Measurements from ENCODE around the gene CBX4.

CBX4 gene

DNA sequence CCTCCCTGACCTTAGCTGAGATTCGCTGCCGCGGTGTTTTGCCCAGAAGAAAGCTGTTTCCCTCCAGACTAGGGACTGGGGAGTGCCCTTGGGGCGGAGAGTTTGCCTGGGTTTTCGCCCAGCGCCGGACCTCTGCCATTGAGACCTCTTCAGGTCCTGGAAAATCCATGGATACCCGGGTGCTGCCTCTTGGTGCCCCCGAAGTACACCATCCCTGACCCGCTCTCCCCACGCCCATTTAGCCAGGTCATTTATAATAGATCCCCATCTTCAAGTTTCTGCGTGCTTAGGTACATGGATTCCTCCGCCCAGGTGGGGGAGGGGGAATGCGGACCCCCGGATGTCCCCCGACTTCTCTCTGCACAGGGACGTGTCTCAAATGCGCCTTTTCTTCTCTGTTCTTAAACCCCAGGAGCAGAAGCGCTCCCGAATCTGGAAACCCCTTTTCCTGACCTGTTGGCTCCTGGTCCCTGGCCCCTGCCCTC lies 27.3 kb downstream of the CBX4 start:
- no peak for DNase-seq (ENCODE audit: low read depth)

DNA sequence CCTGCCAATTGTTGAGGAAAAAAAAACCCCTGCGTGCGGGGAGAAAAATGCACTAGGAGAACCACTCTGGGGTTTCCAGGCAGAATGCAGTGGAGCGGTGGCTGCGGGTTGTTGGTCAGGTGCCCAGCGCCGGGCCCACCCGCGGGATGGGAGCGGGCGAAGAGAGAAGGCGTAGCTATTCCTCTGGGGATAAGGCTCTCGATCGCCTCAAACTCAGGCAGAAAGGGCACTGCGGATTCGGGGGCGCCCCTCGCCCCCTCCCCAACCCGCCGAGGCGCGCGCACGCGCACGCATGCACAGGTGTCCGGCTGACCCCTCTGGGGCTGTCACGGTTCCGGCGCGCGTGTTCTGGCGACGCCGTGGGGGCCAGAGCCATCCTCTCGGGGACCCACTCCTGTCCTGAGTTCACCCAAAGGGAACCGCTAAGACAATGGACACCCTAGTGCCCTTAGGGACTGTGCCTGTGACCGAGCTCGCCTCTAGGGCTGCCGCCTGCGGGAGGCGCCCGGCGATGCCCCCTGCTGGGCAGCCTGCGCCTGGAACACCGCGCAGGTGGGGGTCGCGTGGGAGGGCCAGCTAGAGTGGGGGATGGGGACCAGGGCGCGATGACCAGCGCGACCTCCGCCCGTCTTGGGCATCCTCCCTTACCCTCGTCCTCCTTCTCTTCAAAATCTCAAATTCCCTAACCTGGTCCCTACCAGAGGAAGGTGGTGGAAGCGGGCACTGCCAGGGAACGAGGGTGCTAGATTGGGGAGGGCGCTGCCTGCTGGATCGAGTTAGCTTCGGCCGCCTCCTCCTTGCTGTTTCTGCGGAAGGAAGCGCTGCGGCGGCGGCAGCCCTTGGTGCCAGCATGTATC lies 28.0 kb downstream of the CBX4 start:
- no peak for DNase-seq (ENCODE audit: low read depth)

DNA sequence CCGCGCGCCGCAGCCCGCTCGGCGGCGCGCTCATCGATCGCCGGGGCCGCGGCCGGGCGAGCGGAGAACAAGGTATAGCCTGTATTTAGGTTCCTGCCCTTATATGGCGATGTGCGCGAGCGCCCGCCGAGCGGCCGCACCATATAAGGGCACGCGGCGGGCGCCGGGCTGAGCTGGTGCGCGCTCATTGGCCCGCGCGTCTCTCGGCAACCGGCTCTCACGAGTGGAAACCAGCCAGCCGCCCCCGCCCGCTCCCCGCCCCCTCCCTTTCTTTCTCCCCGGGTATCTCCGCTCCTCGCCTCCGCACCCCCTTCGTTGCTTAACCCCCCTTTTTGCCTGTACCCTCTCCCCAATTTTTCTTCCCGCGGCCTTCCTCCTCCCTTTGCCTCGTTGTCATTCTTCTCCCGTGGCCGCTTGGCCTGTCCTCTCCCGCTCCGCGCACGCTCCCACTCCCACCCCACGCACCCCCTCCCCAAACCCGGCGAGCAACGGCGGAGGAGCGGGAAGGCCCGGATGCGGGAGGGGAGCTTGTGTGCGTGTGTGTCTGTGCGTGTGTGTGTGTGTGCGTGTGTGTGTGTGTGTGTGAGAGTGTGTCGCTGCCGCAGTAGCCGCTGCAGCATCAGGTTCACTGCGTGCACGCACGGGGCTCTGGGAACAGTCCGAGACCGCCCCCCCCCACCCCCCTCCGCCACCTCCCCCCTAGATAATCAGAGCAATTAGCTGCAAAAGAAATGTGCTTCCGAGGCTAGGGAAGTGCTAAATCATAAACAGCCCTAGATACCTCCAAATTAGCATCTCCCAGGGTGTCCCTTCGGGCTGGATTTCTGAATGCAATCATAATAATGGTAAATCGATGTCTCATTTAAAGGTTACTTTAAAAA lies 28.9 kb downstream of the CBX4 start:
- DNase-seq (ENCODE audit: low read depth), result peak; percentile 68

DNA sequence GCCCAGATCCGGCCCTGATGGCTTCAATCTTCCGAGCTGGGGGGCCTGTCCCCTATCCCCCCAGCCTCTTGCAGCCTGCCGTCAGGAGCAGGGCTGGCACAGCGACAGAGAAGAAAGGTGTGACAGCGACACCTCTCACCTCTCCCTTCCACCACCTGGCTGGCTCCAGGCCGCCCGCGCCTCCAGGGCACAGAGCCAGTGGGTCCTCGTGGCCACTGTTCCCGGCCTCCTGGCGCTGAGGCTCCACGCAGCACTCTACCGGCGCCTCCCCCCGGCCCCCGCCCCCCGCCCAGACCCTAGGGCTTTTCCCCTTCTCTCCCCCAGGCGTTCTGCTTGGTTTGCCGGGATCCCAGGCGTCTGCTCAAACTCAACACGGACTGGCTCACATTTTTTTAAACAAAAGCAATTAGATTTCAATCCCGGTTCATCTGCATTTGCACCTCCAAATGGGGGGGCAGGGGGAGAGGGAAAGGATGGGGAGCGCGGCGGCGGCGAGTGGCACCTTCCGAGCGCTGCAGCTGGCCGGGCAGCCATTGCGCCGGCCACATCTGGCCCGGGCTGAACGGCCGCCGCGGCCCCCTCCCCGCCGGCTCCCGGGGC lies 29.6 kb downstream of the CBX4 start:
- DNase-seq (ENCODE audit: low read depth), result no peak

DNA sequence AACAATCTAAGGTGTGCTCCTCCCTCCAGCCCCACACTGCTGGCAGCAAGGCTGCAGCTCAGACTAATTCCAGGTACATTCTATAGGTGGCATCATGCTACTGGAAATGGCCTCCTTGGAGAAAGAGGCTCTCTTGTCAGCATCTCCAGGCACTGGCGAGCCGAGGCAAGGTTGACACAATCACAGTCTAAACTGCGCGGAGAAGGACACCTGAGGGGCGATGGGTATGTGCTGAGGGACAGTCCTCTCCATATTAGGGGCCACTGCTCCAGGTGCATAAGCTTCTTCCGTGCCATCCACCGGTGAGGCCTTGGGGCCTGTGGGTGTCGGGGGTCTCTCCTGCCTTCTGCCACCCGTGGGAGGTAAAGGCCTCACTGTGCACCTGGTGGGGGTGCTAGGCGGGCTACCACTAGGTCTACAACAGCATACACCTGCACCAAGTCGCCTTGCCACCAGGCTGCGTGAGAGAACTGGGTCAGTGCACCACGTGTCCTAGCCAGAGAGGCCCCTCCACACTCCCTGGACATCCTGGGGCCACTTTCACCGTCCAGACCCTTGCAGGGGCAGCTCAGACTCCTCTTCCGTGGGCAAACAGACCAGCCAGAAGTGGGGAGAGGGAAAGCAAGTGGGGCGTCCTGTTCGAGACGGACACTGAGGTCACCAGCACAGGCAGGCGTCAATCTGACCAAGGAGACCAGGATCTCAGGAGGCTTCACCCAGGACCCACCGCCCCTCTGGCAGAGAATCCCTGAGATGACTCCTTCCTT lies 30.3 kb downstream of the CBX4 start:
- peak; percentile 65 for DNase-seq (ENCODE audit: low read depth)

DNA sequence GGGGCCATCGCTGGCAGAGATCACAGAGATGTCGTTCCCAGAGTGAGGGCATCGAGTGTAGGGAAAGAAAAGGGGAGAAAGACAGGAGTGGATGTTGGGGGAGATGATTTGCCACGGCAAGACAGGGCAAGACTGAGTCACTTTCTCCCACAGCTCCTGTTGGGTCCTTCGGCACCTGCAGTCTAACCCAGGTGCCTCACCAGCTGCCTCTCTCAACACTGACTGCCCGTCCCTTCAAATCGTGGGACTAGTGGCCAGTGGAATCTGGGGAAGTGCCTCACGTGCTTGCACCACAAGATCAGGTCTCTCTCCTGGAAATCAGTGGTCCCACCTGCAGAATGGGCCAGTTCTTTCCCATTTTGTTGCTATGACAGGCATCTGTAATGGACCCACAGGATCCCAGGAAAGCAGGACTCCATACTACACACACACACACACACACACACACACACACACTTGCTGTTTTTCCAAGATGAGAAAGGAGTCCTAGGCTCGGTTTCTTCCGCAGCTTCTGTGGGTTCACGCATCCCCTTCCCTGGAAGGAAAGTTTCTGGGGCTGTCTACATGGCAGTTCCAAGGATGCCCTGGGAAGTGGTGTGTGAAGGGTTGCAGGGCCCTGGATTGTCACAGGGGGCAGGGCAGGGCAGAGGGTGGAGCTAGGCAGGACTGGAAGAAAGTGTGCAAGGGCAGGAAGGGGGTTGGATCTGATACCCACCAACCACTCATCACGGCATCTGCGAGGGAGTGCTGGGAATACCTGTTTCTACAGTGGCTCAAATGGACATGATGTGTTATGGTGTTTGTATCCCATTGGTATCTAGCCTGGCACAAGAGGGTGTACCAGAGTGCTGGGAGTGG lies 32.1 kb downstream of the CBX4 start:
- no peak for DNase-seq (ENCODE audit: low read depth)

DNA sequence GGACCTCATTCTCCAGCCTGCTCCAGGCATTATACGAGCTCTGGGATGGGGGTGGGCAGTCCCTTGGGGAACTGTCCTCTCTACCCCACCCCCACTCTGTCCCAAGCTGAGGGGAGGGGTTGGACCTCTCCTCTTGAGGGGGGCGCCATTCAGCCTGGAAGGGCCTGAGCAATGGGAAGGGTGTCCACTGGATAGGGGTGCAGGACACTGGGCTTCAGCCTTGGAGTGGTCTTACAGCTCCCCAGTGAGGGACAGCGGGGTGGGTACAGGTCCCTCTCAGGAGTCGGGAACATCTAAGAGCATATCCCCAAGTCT lies 32.8 kb downstream of the CBX4 start:
- DNase-seq (ENCODE audit: low read depth), result no peak

DNA sequence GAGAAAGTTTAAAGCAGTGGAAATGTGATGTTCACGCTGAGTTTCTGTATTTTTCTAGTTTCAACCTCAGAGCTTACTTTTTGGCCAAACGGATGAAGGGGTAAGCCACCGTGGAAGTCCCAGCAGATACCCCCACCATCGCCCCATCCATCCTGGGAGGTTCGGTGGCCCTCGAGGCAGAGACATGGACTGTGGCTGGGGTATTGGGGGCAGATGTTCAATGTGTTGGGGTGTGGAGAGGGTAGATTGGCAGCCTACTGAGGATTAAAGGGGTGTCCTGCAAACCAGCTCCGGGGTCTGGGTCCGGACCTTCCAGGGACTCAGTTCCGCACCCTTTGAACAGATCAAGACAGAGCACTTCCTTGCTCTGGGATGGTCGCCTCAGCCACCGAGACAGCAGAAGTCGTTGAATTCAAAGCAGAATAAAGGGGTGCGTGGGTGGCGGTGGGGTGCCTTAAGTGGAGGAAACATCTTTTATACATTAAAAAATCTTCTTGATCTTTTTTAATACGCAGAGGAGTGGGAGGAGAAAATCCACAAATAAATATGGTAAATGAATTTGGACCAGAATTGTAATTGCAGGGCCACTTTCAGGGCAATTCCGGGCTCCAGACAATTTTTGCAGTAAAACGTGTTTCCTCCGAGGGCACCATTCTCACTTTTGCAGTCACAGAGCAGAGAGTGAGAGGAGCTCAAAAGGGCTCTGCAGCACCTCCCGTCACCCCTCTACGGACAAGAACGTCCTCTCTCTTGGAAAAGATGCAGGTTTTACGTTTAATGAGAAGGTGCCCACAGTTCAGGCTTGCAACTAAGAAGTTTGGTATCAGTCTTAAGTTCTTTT lies 34.2 kb downstream of the CBX4 start:
- DNase-seq (ENCODE audit: low read depth), result no peak

DNA sequence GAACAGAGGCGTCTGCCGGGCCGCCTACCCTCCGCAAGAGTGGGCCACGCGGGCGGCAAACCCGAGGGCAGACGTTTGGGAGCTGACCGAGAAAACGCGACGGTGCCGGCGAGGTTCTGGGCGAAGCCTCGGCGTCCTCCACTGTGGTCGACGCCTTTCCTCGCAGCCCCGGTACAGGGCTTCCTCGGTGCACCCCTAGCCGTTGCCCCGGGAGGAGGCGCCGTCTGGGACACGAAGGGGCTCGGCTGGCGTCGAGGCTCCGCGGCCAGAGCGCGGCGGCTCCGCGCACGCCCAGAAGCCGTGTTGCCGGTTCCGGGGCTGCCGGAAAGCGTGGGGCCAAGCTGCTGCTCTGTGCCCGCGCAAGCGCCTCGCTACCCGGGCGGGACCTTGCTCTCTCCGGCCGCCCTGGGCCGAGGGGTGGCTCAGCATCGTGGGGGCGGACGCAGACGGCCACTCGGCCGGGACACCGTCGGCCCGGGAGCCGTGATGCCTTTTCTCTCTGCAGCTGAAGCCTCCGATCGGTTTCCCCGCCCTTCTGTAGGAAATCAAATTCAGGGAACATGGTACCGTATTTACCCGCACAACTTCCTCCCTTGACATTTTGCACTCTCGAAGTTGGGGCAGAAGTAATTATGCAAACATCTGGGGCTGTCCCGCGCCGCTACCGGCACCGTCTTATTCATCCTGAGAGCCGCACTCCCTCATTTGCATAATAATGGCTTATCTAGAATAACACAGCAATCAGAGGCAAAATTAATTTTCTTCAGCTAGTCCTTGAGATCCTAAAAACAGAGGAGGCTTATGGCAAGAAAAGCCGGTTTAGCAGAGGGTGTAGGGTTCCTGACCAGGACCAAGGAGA lies 35.0 kb downstream of the CBX4 start:
- DNase-seq (ENCODE audit: low read depth), result peak; percentile 22

DNA sequence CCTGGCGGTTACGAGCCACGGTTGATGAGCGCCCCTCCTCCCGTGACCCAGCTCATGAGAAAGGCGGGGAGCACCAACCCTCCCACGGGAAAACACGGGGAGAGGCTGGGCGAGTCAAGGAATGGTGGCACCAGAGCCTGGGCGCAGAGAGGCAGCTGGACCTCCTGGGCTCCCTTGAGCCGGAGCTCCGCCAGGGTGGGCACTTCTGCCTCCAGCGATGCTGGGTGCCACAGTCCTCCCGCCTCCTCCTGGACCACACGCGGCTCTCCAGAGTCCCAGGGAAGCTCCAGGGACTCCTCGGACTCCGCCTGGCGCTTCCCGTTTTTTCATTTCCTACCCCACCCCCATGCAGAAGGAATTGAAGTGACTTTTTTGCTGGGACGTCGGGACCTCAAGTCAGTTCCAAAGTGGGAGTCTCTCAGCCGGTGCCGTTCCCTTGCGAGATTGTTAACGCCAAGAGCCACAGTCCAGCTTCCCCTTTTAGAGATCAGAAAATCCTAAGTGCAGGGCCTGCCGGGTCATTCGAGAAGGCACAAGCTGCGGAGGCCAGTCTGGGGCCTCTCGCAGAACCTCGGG lies 35.7 kb downstream of the CBX4 start:
- no peak for DNase-seq (ENCODE audit: low read depth)

DNA sequence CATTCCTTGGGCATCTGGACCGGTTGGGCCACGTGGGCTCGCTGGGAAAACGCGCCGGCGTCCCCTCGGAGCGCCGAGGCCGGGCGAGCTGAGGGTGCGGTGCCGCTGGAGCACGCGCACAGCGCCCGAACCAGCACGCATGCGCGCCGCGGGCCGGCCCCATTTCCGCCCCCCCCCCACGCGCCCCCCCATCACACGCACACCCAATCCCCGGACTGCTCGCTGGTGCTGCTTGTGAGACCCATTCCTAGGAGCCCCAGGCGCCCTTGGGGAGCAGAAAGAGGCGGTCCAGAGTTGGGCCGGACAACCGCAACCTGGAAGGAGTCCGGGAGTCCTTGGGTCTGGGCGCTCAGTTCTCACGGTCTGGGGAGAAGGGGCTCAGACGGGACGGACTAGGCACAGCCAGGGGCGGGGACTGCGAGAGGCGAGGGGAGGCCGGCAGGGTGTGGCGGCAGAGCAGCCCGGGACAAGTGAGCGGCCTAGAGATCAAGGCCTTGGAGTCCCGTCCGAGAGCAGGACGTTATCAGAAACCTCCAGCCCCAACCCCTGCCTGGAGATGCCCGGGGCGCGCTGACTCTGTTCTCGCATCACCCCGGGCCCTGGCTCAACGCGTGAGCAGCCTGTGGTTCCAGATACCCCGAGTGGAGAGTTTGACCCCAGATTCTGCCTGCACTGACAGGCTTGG lies 36.4 kb downstream of the CBX4 start:
- DNase-seq (ENCODE audit: low read depth), result no peak

DNA sequence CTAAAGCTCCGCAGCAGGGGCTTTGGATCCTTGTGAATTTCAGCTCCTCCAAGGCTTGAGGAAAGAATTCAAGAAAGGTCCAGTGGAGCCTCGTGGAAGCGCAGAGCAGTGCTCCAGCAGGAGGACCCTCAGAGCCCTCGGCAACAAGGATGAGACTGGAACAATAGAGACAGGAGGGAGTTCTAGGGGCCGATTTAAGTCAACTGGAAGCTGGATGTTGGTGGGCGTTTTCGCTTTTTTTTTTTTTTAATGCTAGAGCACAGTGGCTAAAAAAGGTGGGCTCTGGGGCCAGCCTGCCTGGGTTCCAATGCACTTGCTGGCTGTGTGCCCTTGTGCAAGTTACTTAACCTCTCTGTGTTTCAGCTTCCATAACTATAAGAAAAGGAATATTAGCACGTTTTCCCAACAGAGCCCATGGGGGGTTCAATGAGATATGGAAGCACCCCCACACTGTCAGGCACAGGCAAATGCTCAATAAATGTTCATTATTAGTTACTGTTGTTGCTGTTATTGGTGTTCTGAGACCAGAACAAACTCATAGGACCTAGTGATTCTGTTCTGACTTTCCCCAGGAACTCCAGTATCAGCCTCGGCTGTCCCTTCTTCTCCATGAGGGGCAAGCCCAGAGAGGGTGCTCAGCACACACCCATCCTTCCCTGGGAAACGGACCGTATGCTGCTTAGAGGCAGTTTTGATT lies 37.1 kb downstream of the CBX4 start:
- DNase-seq (ENCODE audit: low read depth), result no peak

DNA sequence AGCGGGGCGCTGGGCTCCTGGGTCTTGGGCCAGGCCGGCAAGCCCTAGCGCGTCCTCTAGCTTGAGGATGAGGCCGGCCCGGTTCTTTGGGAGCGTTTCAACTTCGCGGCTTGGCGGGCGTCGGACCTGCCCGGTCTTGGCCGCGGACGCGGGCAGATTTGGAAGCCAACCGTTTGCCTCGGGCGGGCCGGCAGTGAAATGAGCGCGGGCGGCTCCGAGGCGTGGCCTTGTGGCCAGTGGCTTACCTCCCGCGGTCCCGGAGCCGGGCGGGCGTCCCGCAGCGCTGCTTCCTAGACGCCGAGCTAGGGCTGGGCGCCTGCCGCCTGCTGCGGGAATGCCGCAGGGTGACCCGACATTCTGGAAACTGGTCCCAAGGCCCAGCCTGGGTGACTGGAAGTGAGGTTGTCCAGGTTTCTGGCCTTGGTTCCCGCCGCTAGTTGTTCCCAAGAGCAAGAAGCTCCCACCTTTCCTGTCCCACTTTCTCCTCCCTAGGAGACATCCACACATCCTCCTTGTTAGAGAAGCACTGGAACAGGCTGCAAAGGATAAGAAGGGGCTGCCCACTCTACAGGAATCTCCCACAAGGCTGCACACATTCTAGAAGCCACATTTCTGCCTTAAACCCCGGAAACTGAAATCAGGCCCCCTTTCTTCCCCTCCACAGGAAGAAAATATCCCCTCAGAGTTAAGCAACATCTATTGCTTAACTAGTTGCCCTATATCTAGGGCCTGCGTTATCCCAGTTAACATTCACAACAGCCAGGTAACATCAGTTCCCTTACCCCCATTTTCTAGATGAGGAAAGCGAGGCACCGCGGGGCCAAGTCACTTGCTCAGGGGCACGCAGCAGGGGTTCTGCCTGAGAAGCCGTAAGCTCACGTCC lies 37.8 kb downstream of the CBX4 start:
- no peak for DNase-seq (ENCODE audit: low read depth)

DNA sequence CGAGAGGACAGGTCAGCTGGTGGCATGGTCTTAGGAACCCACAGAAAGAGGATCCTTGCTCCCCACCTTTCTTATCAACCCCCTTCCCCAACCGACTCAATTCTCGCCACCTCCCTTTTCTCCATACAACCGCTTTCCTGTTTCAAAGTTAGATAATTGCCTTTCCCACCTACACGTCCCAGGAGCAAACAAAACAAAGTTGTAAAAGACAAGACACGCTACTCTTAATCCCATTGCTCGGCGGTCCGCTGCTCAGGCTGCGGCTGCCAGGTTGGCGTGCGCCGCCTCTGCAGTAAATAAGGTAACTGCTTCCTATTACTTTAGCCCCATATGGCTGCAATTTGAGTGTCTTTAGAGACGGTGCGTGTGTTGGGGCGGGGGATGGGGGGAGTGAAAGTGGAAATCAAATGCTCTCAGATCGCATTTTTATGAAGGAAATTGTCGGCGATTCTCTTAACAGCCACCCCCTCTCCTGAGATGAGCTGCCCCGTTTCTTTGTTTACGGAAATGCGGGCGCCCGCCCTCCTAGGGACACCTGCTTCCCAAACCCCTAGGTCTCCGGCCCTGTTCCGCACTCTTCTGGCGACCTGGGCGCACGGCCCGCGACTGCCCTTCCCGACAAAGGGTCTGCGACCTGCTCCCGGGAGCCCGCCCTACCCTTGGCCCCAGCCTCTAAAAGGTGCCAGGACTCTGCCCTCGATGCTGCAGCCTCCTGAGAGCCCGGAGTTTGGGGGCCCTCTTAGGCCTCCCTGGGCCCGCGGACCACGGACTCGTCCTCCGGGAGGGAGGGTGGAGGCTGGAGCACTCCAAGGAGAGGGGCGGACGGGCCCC lies 38.7 kb downstream of the CBX4 start:
- DNase-seq (ENCODE audit: low read depth), result peak; percentile 37

DNA sequence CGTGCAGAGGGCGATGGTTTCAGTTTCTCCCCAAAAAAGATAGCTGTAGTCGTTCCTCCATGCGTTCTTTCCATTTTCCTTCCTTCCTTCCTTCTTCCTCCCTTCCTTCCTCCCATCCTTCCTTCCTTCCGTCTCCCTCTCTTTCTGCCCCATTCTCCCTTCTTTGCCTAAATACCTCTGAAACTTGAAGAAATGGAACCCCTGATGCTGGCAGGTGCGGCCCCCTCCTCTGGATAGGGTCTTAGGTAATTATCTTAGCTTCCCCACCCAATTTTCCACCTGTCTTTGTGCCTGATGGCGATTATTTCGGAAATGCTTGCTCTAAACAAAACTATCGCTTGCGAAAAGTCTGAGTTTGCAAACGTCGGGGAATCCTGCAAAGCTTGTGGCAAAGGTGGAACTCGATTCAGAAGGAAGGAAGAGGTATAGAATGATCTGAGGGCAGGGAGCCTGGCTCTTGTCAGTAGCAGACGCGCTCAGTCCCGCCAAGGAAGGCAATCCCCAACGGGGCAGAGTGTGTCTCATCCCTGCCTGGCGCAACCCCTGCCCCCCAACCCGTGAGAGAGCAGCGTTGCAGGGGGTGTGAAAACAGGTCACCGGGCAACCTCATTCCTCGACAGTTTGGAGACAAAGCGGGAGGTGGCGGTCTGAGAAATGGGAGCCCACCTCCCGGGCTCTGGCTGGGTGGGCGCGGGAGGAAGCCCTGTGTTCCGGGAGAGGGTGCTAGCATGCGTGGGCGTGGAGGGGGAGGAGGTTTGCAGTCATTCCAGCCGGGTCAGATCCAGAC lies 39.5 kb downstream of the CBX4 start:
- DNase-seq (ENCODE audit: low read depth), result no peak
